ENCODE results near the gene RAB11FIP4.

DNA sequence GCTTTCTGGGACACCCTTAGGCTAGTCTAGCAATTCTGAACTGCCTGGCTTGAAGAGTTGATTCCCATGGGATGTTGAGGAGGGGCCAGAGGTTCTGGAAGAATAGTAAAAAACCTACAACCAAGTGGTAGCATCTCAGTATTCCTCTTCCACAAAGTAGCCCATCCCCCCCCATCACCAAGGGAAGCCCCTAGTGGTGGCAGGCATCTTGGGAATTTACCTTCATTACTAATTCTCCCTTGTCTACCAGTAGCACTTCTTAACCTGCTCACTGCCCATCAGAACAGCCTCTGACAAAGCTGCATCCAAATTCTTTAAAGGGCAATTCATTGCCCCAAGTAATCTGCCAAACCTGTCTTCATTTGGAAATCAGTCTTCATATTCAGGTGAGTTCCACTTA, 12.8 kb upstream of the RAB11FIP4 start:
- TF ChIP-seq CTCF (IDR thresholded peaks at IDR 0.05) = no peak
- no peak for TF ChIP-seq POLR2A (IDR thresholded peaks at IDR 0.05)
- no peak for TF ChIP-seq POLR2AphosphoS5 (IDR thresholded peaks at IDR 0.05)

Data from breast epithelium (tissue), 3 donors.